Mesenchymal stem cell (in vitro differentiated cells and primary cell): ENCODE data around the gene KIR3DL3.

Experiments used
- DNase-seq: peaks from one replicate; pipeline ENCODE4 v3.0.0-alpha.2; 2013
- H2AFZ ChIP-seq: one replicate; pipeline ENCODE4 v1.6.1; 2013; ENCODE audit warnings: low read depth, mild to moderate bottlenecking, control low read depth, inconsistent platforms, low read length, moderate library complexity
- H2AK5ac ChIP-seq: 2 replicates; pipeline ENCODE4 v1.6.1; 2013; ENCODE audit warnings: low read length, moderate library complexity, mild to moderate bottlenecking, inconsistent platforms; ENCODE audit not compliant: severe bottlenecking
- H2BK120ac ChIP-seq: one replicate; pipeline ENCODE4 v1.6.1; 2013; ENCODE audit warnings: low read depth, mild to moderate bottlenecking, inconsistent platforms, low read length, moderate library complexity
- H2BK12ac ChIP-seq, 2 experiments: one replicate each; pipeline ENCODE4 v1.6.1; 2013; ENCODE audit warnings: inconsistent platforms in 2 of 2, low read length in 2 of 2, mild to moderate bottlenecking in 2 of 2, moderate library complexity in 2 of 2, control low read depth in 1 of 2
- H2BK15ac ChIP-seq: one replicate; pipeline ENCODE4 v1.6.1; 2013; ENCODE audit warnings: mild to moderate bottlenecking, low read depth, inconsistent platforms; ENCODE audit not compliant: poor library complexity, severe bottlenecking
- H2BK5ac ChIP-seq: 2 replicates; pipeline ENCODE4 v1.6.1; 2013; ENCODE audit warnings: low read depth, mild to moderate bottlenecking, low read length, control low read depth, inconsistent platforms; ENCODE audit not compliant: poor library complexity, severe bottlenecking
- H3K14ac ChIP-seq, 2 experiments: one replicate each; pipeline ENCODE4 v1.6.1; 2013; ENCODE audit warnings: inconsistent platforms in 2 of 2, low read length in 2 of 2, control low read depth in 1 of 2, mild to moderate bottlenecking in 1 of 2, moderate library complexity in 1 of 2
- H3K18ac ChIP-seq, 2 experiments: one replicate each; pipeline ENCODE4 v1.6.1; 2013; ENCODE audit warnings: inconsistent platforms in 2 of 2, low read length in 2 of 2, control low read depth in 1 of 2, low read depth in 1 of 2, mild to moderate bottlenecking in 1 of 2
- H3K23ac ChIP-seq, 2 experiments: one replicate each; pipeline ENCODE4 v1.6.1; 2013; ENCODE audit warnings: inconsistent platforms in 2 of 2, low read length in 2 of 2, mild to moderate bottlenecking in 2 of 2, moderate library complexity in 2 of 2, control low read depth in 1 of 2
- H3K27ac ChIP-seq: 2 replicates; pipeline ENCODE4 v1.5.1; 2013; ENCODE audit warnings: mild to moderate bottlenecking, moderate library complexity, low read length, control low read depth, inconsistent platforms; ENCODE audit not compliant: poor library complexity, severe bottlenecking
- H3K27me3 ChIP-seq, 2 experiments: 2 replicates each; pipeline versions ENCODE4 v1.6.1 to v1.7.0; 2013; ENCODE audit warnings: low read length in 2 of 2, mild to moderate bottlenecking in 2 of 2, moderate library complexity in 2 of 2, control low read depth in 1 of 2, inconsistent platforms in 1 of 2; ENCODE audit not compliant: control insufficient read depth in 1 of 2, insufficient read depth in 1 of 2
- H3K36me3 ChIP-seq, 2 experiments: 2 replicates each; pipeline versions ENCODE4 v1.6.1 to v1.7.0; 2013; ENCODE audit warnings: low read length in 2 of 2, control low read depth in 1 of 2, inconsistent platforms in 1 of 2, low read depth in 1 of 2, mild to moderate bottlenecking in 1 of 2; ENCODE audit not compliant: insufficient read depth in 2 of 2, control insufficient read depth in 1 of 2
- H3K4ac ChIP-seq, 2 experiments: one replicate each; pipeline ENCODE4 v1.6.1; 2013; ENCODE audit warnings: inconsistent platforms in 2 of 2, low read length in 2 of 2, mild to moderate bottlenecking in 2 of 2, moderate library complexity in 2 of 2, control low read depth in 1 of 2, low read depth in 1 of 2
- H3K4me1 ChIP-seq: 2 replicates; pipeline ENCODE4 v1.6.1; 2013; ENCODE audit warnings: low read depth, low read length, control low read depth; ENCODE audit not compliant: control insufficient read depth, insufficient read depth
- H3K4me2 ChIP-seq: 2 replicates; pipeline ENCODE4 v1.6.1; 2013; ENCODE audit warnings: low read length, mild to moderate bottlenecking, inconsistent platforms; ENCODE audit not compliant: poor library complexity, severe bottlenecking
- H3K4me3 ChIP-seq, 2 experiments: 2 replicates each; pipeline versions ENCODE4 v1.5.1 to v1.7.0; 2013; ENCODE audit warnings: low read length in 2 of 2, mild to moderate bottlenecking in 2 of 2, control low read depth in 1 of 2, low read depth in 1 of 2; ENCODE audit not compliant: insufficient read depth in 1 of 2
- H3K79me1 ChIP-seq: replicated peaks from 2 replicates; pipeline ENCODE4 v1.6.1; 2013; ENCODE audit warnings: mild to moderate bottlenecking, control low read depth, low read length, inconsistent platforms; ENCODE audit not compliant: poor library complexity, severe bottlenecking
- H3K9ac ChIP-seq: 2 replicates; pipeline ENCODE4 v1.7.0; 2013; ENCODE audit warnings: mild to moderate bottlenecking, low read length, moderate library complexity
- H3K9me3 ChIP-seq: 2 replicates; pipeline ENCODE4 v1.7.0; 2013; ENCODE audit warnings: mild to moderate bottlenecking, low read length; ENCODE audit not compliant: control insufficient read depth
- H4K8ac ChIP-seq: one replicate; pipeline ENCODE4 v1.6.1; 2013; ENCODE audit warnings: inconsistent platforms, mild to moderate bottlenecking, low read length, moderate library complexity
- H4K91ac ChIP-seq: one replicate; pipeline ENCODE4 v1.6.1; 2013; ENCODE audit warnings: mild to moderate bottlenecking, low read length, inconsistent platforms
- WGBS: methylation state at CpG from one replicate; pipeline ENCODE4 v1.1.7; 2013; ENCODE audit warnings: mixed read lengths; 5-methylcytosine and 5-hydroxymethylcytosine counted together

The KIR3DL3 gene

GRCh38 chr19:54682306-54682856, 41.9 kb upstream of the KIR3DL3 start:
- H3K4me3 ChIP-seq = no peak overlapping the region
- no peaks in the 10 kb centered on the region for H3K9me3 ChIP-seq
- WGBS = 78% methylated on average over 3 of the region's 7 CpGs
- no peak overlapping the region for H3K4me2 ChIP-seq
- no peak overlapping the region for H3K23ac ChIP-seq
- H4K8ac ChIP-seq = no peak overlapping the region
- H3K4me1 ChIP-seq = no peaks in the 10 kb centered on the region
- no peak overlapping the region for H3K14ac ChIP-seq
- no peak overlapping the region for H4K91ac ChIP-seq
- H3K18ac ChIP-seq = no peak overlapping the region
- no peak overlapping the region for H2AFZ ChIP-seq
- H2BK5ac ChIP-seq = no peak overlapping the region
- H3K27ac ChIP-seq = no peak overlapping the region
- no peak for DNase-seq
- no peaks in the 10 kb centered on the region for H3K27me3 ChIP-seq
- H3K4ac ChIP-seq = no peak overlapping the region
- no peak overlapping the region for H2BK12ac ChIP-seq
- H3K9ac ChIP-seq = no peak overlapping the region
- no peaks in the 10 kb centered on the region for H3K79me1 ChIP-seq
- H2AK5ac ChIP-seq = no peak overlapping the region
- no peak overlapping the region for H2BK15ac ChIP-seq
- no peaks in the 10 kb centered on the region for H3K36me3 ChIP-seq
- H2BK120ac ChIP-seq = no peak overlapping the region

GRCh38 chr19:54684527-54684926, 39.7 kb upstream of the KIR3DL3 start:
- Histone ChIP-seq H3K79me1 (no peaks in the 10 kb centered on the region), H3K36me3 (no peaks in the 10 kb centered on the region), H4K91ac (no peak overlapping the region), H3K27me3 (no peaks in the 10 kb centered on the region), H3K18ac (no peak overlapping the region), H3K4me2 (no peak overlapping the region), H3K4me1 (no peaks in the 10 kb centered on the region), H2BK12ac (no peak overlapping the region), H2BK5ac (no peak overlapping the region), H2BK15ac (no peak overlapping the region), H3K14ac (no peak overlapping the region), H4K8ac (no peak overlapping the region), H3K9ac (no peak overlapping the region), H2AFZ (no peak overlapping the region), H2AK5ac (no peak overlapping the region), H2BK120ac (no peak overlapping the region), H3K4me3 (no peak overlapping the region), H3K9me3 (no peaks in the 10 kb centered on the region), H3K4ac (no peak overlapping the region), H3K27ac (no peak overlapping the region), H3K23ac (no peak overlapping the region)
- DNase-seq = no peak
- 37% methylated on average over 3 of the region's 3 CpGs for WGBS

GRCh38 chr19:54691582-54692297, 32.5 kb upstream of the KIR3DL3 start:
- H3K23ac ChIP-seq = no peak overlapping the region
- 80% methylated on average over 6 of the region's 9 CpGs for WGBS
- no peaks in the 10 kb centered on the region for H3K4me1 ChIP-seq
- no peak overlapping the region for H3K27ac ChIP-seq
- no peak for DNase-seq
- H2BK5ac ChIP-seq = no peak overlapping the region
- no peak overlapping the region for H3K18ac ChIP-seq
- no peak overlapping the region for H3K4me3 ChIP-seq
- no peaks in the 10 kb centered on the region for H3K27me3 ChIP-seq
- H3K36me3 ChIP-seq = no peaks in the 10 kb centered on the region
- H2BK12ac ChIP-seq = no peak overlapping the region
- no peak overlapping the region for H3K4me2 ChIP-seq
- no peak overlapping the region for H4K8ac ChIP-seq
- no peak overlapping the region for H4K91ac ChIP-seq
- no peak overlapping the region for H2AK5ac ChIP-seq
- no peak overlapping the region for H3K9ac ChIP-seq
- H3K79me1 ChIP-seq = no peaks in the 10 kb centered on the region
- H3K14ac ChIP-seq = no peak overlapping the region
- H2BK15ac ChIP-seq = no peak overlapping the region
- H3K4ac ChIP-seq = no peak overlapping the region
- no peak overlapping the region for H2AFZ ChIP-seq
- H2BK120ac ChIP-seq = no peak overlapping the region
- H3K9me3 ChIP-seq = no peaks in the 10 kb centered on the region

GRCh38 chr19:54692298-54692615, 32.0 kb upstream of the KIR3DL3 start:
- H2AFZ ChIP-seq = no peak overlapping the region
- no peak for DNase-seq
- no peak overlapping the region for H2BK120ac ChIP-seq
- 28% methylated on average over 4 of the region's 4 CpGs for WGBS
- H3K18ac ChIP-seq = no peak overlapping the region
- no peaks in the 10 kb centered on the region for H3K79me1 ChIP-seq
- H3K4ac ChIP-seq = no peak overlapping the region
- H3K9ac ChIP-seq = no peak overlapping the region
- no peaks in the 10 kb centered on the region for H3K9me3 ChIP-seq
- no peak overlapping the region for H3K4me3 ChIP-seq
- H3K4me2 ChIP-seq = no peak overlapping the region
- no peak overlapping the region for H2BK5ac ChIP-seq
- H3K27me3 ChIP-seq = no peaks in the 10 kb centered on the region
- H3K36me3 ChIP-seq = no peaks in the 10 kb centered on the region
- H3K23ac ChIP-seq = no peak overlapping the region
- no peak overlapping the region for H4K8ac ChIP-seq
- no peaks in the 10 kb centered on the region for H3K4me1 ChIP-seq
- H2AK5ac ChIP-seq = no peak overlapping the region
- no peak overlapping the region for H2BK12ac ChIP-seq
- H4K91ac ChIP-seq = no peak overlapping the region
- H3K14ac ChIP-seq = no peak overlapping the region
- H2BK15ac ChIP-seq = no peak overlapping the region
- H3K27ac ChIP-seq = no peak overlapping the region
